H1 (cell line): Measurements from ENCODE around the gene DUS4L.

Source experiments
- ATF3 ChIP-seq: IDR thresholded peaks from 2 replicates; pipeline ENCODE4 v1.6.1; 2011; ENCODE audit warnings: low read depth, mild to moderate bottlenecking, low read length; ENCODE audit not compliant: insufficient read depth
- CHD1 ChIP-seq: IDR thresholded peaks from 2 replicates; pipeline ENCODE4 v1.6.1; 2012; ENCODE audit warnings: low read depth, low read length, improper control_type of control experiment
- CHD2 ChIP-seq: IDR thresholded peaks from 2 replicates; pipeline ENCODE4 v1.6.1; 2012; ENCODE audit warnings: low read length, improper control_type of control experiment
- CREB1 ChIP-seq: IDR thresholded peaks from 2 replicates; pipeline ENCODE4 v1.6.1; 2012; ENCODE audit warnings: inconsistent platforms
- CTCF ChIP-seq, 3 experiments: IDR thresholded peaks; 1 replicate in 2 of 3; 2 replicates in 1 of 3; pipeline versions ENCODE4 v1.5.1 to v1.6.1; 2011; ENCODE audit warnings: low read length in 3 of 3, mild to moderate bottlenecking in 3 of 3, inconsistent platforms in 2 of 3, low read depth in 1 of 3, moderate library complexity in 1 of 3; ENCODE audit not compliant: insufficient read depth in 1 of 3; ENCODE audit errors: control extremely low read depth in 1 of 3
- EGR1 ChIP-seq: IDR thresholded peaks from 2 replicates; pipeline ENCODE4 v1.6.1; 2011; ENCODE audit warnings: low read depth, low read length, borderline replicate concordance
- EP300 ChIP-seq, 2 experiments: IDR thresholded peaks; 1 replicate in 1 of 2; 2 replicates in 1 of 2; pipeline ENCODE4 v1.6.1; 2011 to 2012; ENCODE audit warnings: low read depth in 2 of 2, low read length in 2 of 2, mild to moderate bottlenecking in 2 of 2, borderline replicate concordance in 1 of 2, inconsistent platforms in 1 of 2, moderate library complexity in 1 of 2
- EZH2 ChIP-seq: fragments of 200-600 bp; sonication (generic); IDR thresholded peaks from 2 replicates; pipeline ENCODE4 v1.7.1; 2012; ENCODE audit warnings: low read depth, mild to moderate bottlenecking, moderate library complexity, low read length, inconsistent platforms; ENCODE audit not compliant: severe bottlenecking
- JUN ChIP-seq: IDR thresholded peaks from 2 replicates; pipeline ENCODE4 v1.6.1; 2011; ENCODE audit warnings: low read depth, mild to moderate bottlenecking, improper control_type of control experiment, low read length
- NRF1 ChIP-seq: IDR thresholded peaks from 2 replicates; pipeline ENCODE4 v1.6.1; 2011; ENCODE audit warnings: mild to moderate bottlenecking, low read depth, low read length, improper control_type of control experiment
- RFX5 ChIP-seq: IDR thresholded peaks from 2 replicates; pipeline ENCODE4 v1.6.1; 2011; ENCODE audit warnings: low read depth, low read length, improper control_type of control experiment, borderline replicate concordance
- RXRA ChIP-seq: IDR thresholded peaks from 2 replicates; pipeline ENCODE4 v1.6.1; 2011; ENCODE audit warnings: low read depth, mild to moderate bottlenecking, low read length, moderate library complexity; ENCODE audit not compliant: insufficient read depth

GRCh38 chr7:107591421-107591820, 27.6 kb downstream of the DUS4L start:
- TF ChIP-seq EGR1 (no peak), EP300 (IDR thresholded peaks at IDR 0.05; ENCODE audit: borderline replicate concordance in 1 of 2, low read depth in 2 of 2, low read length in 2 of 2) (no peak), CHD2 (no peak), CTCF (IDR thresholded peaks at IDR 0.05; ENCODE audit: control extremely low read depth in 1 of 3, insufficient read depth in 1 of 3, low read depth in 1 of 3, low read length in 3 of 3) (no peak), JUN (no peak), CHD1 (no peak), EZH2 (no peak), RXRA (no peak), CREB1 (no peak), NRF1 (no peak), RFX5 (no peak), ATF3 (no peak)
